AG09319 (cell line): ENCODE measurements around the gene SPAG5.

Source experiments
- DNase-seq: peaks from one replicate; pipeline ENCODE4 v3.0.0-alpha.2; 2010; ENCODE audit warnings: low read depth; ENCODE audit errors: extremely low read depth
- TF ChIP-seq, protein P1 (sequence below): IDR thresholded peaks from 2 replicates; pipeline ENCODE4 v1.5.1; 2011; ENCODE audit warnings: low read depth, mild to moderate bottlenecking, inconsistent platforms, low read length, moderate library complexity

The SPAG5 gene

GRCh38 chr17:28552176-28552999 is 46.4 kb downstream of the SPAG5 start, which contains the start of gene UNC119:
UNC119 (minus strand) TSS chr17:28552624; CDS start chr17:28552557, 67 bp downstream.
- DNase-seq: peak; percentile 18
- TF ChIP-seq, protein P1, sequence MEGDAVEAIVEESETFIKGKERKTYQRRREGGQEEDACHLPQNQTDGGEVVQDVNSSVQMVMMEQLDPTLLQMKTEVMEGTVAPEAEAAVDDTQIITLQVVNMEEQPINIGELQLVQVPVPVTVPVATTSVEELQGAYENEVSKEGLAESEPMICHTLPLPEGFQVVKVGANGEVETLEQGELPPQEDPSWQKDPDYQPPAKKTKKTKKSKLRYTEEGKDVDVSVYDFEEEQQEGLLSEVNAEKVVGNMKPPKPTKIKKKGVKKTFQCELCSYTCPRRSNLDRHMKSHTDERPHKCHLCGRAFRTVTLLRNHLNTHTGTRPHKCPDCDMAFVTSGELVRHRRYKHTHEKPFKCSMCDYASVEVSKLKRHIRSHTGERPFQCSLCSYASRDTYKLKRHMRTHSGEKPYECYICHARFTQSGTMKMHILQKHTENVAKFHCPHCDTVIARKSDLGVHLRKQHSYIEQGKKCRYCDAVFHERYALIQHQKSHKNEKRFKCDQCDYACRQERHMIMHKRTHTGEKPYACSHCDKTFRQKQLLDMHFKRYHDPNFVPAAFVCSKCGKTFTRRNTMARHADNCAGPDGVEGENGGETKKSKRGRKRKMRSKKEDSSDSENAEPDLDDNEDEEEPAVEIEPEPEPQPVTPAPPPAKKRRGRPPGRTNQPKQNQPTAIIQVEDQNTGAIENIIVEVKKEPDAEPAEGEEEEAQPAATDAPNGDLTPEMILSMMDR: no peak

- no peak for DNase-seq
- TF ChIP-seq, protein P1: no peak
Observed at GRCh38 chr17:28551421-28552175, 47.2 kb downstream of the SPAG5 start.

GRCh38 chr17:28550858-28551257 is 48.0 kb downstream of the SPAG5 start:
- TF ChIP-seq, protein P1: no peak
- no peak for DNase-seq

DNA sequence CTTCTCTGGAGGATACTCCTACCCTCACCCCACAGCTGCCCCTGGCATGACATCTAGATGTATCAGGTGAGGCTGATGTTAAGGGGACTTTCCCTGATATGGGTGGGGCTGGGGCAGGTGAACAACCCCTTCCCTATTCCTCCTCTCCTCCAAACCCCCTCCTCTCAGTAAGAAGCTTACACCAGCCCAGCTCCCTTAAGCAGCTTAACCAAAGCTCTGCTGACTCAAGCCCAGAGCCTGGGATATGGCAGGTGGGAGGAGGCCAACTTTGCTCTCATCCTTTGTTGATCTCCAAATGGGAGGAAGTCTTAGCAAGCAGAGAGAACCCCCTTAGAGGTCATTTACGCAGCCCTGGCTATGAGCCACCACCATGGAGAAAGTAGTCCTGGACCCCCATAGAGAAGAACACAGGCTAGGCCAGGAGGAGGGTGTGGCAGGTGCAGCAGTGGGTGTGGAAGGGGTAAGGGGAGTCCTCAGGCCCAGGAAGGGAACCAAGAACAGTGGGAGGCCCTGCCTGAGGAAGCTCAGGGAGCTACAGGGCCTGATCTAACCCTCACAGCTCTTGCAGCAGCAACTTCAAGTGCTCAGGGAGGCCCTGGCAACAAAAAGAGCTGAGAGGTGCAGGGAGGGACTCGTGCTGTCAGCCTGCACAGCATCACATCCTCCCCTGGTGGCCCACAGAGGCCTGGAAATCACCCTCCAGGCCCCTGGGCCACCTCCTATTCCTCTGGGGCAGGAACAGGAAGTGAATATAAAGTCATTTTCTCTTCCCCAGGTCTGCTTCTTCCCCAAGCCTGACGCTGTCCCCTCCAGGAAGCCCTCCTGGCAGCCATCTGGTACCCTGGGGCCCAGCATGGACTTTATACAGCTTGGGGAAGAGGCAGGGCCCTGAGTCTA is 49.3 kb downstream of the SPAG5 start:
- TF ChIP-seq, protein P1: no peak
- DNase-seq: no peak

DNA sequence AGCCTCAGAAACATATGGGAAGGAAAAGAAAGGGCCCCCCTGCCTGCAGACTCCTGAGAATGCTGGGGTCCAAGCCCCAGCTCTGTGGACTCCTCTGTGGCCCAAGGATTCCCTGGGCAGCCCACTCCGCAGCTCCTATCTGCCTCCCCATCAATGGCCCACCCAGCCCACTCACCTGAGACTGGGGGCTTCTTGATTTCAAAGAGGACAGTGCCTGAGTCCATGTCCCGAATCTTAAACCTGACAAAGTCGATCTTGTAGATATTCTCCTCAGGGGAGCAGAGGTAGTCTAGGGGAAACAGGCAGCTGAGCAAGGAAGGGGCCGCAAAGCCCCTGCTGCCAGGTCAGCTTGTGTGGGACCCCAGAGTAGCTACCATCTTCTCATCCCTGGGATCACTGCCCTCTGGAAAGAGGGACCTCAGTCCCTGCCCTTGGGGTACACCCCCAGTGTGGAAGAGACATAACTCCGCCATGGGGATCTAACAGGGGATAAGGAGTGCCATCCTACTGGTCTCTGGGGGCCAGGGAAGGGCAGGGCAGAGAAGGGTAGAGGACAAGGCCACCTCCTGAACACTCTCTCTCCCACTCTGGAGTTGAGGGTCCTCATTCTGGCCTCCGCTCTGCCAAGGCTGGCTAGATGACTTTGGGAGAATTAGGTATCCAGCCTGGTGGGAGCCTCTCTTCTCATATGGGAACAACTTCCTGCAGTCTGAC is 50.3 kb downstream of the SPAG5 start:
- TF ChIP-seq, protein P1: no peak
- DNase-seq: no peak

GRCh38 chr17:28547623-28548416 is 51.0 kb downstream of the SPAG5 start:
- TF ChIP-seq, protein P1: peak; percentile 89
- DNase-seq: no peak
